Measurements from ENCODE around the gene CST9. TPM values are rescaled to one million over a fixed set of nuclear protein-coding genes. Genes with fewer than 3 reads are reported as not detected.
A peak's percentile ranks its signal among the peaks of the same experiment; 100 is the strongest.

CST9 gene
- total and polyA plus RNA-seq, 2 of the 13 experiments (the other 11 are each of a cell fraction or from before 2014, with no cell fraction given): 0.07 TPM; not detected in 1

- TF ChIP-seq AKNA (CRISPR knock-in tag; IDR thresholded peaks at IDR 0.05; ENCODE audit: borderline replicate concordance) (no peak), PPARG (CRISPR knock-in tag; conservative IDR thresholded peaks at IDR 0.05) (peak; percentile 46; the same call in 1 of the 2 replicates), NCOA1 (CRISPR knock-in tag; IDR thresholded peaks at IDR 0.05) (no peak), ZNF18 (CRISPR knock-in tag; IDR thresholded peaks at IDR 0.05; ENCODE audit: insufficient replicate concordance) (no peak), SALL1 (CRISPR knock-in tag; IDR thresholded peaks at IDR 0.05) (peak; percentile 77), TEF (CRISPR knock-in tag; IDR thresholded peaks at IDR 0.05) (no peak), GATAD2A (CRISPR knock-in tag; IDR thresholded peaks at IDR 0.05) (peak; percentile 73; the same call in 1 of the 2 replicates), RFX5 (IDR thresholded peaks at IDR 0.05; ENCODE audit: low read depth, low read length) (no peak), KLF13 (CRISPR knock-in tag; IDR thresholded peaks at IDR 0.05) (no peak), MAX (IDR thresholded peaks at IDR 0.05) (peak; percentile 94), EED (CRISPR knock-in tag; IDR thresholded peaks at IDR 0.05) (no peak), ZNF879 (CRISPR knock-in tag; IDR thresholded peaks at IDR 0.05) (no peak), ZNF878 (CRISPR knock-in tag; IDR thresholded peaks at IDR 0.05) (no peak), MYC (CRISPR knock-in tag; IDR thresholded peaks at IDR 0.05; ENCODE audit: borderline replicate concordance) (peak; percentile 91), ZNF576 (CRISPR knock-in tag; IDR thresholded peaks at IDR 0.05) (no peak), ZMYM3 (CRISPR knock-in tag; IDR thresholded peaks at IDR 0.05) (no peak), ZSCAN9 (CRISPR knock-in tag; IDR thresholded peaks at IDR 0.05; ENCODE audit: borderline replicate concordance) (no peak), AFF4 (CRISPR knock-in tag; IDR thresholded peaks at IDR 0.05) (no peak)
Observed at GRCh38 chr20:23586735-23587525, 18.8 kb downstream of the CST9 start (continued).

All from HepG2 (cell line).